Lung (tissue), 12 donors: Measurements from ENCODE around the gene PALLD. TPM values are rescaled to one million over a fixed set of nuclear protein-coding genes. Genes with fewer than 3 reads are reported as not detected.

Source experiments
- ATAC-seq: fragments of 200-7000 bp; cut with Tn5 transposase; one replicate; pipeline ENCODE4 v1.9.1; 2020; ENCODE audit warnings: moderate number of reproducible peaks; ENCODE audit not compliant: insufficient read depth, low FRiP score
- DNase-seq, 3 donors: peaks; one replicate each; pipeline ENCODE4 v3.0.0-alpha.2; 2013 to 2017
- H3K27ac ChIP-seq, 2 donors: one replicate each; pipeline ENCODE4 v1.5.1; 2013; ENCODE audit warnings: mild to moderate bottlenecking in 2 of 2, moderate library complexity in 2 of 2, control low read depth in 1 of 2, inconsistent platforms in 1 of 2, low read depth in 1 of 2, low read length in 1 of 2
- H3K27me3 ChIP-seq, 3 donors: one replicate each; pipeline ENCODE4 v1.5.1; 2013; ENCODE audit warnings: low read length in 2 of 3; ENCODE audit not compliant: control insufficient read depth in 3 of 3, insufficient read depth in 3 of 3
- H3K36me3 ChIP-seq, 4 donors: one replicate each; pipeline ENCODE4 v1.5.1; 2013; ENCODE audit warnings: low read length in 4 of 4, mild to moderate bottlenecking in 1 of 4, moderate library complexity in 1 of 4; ENCODE audit not compliant: control insufficient read depth in 4 of 4, insufficient read depth in 4 of 4
- H3K4me1 ChIP-seq, 5 donors: one replicate each; pipeline ENCODE4 v1.5.1; 2013; ENCODE audit warnings: low read length in 5 of 5, mild to moderate bottlenecking in 2 of 5, moderate library complexity in 1 of 5; ENCODE audit not compliant: control insufficient read depth in 5 of 5, insufficient read depth in 5 of 5
- H3K4me3 ChIP-seq: one replicate; pipeline ENCODE4 v1.5.1; 2013; ENCODE audit warnings: mild to moderate bottlenecking, control low read depth, moderate library complexity
- H3K9ac ChIP-seq, 2 donors: one replicate each; pipeline ENCODE4 v1.5.1; 2013; ENCODE audit warnings: low read length in 2 of 2, control low read depth in 1 of 2; ENCODE audit not compliant: insufficient read depth in 1 of 2
- H3K9me3 ChIP-seq, 4 donors: one replicate each; pipeline ENCODE4 v1.5.1; 2013; ENCODE audit warnings: low read length in 3 of 4, mild to moderate bottlenecking in 1 of 4, moderate library complexity in 1 of 4; ENCODE audit not compliant: control insufficient read depth in 4 of 4, insufficient read depth in 3 of 4
- CTCF ChIP-seq: IDR thresholded peaks from 2 replicates; pipeline ENCODE4 v1.5.1; 2012; ENCODE audit warnings: mild to moderate bottlenecking; ENCODE audit errors: control extremely low read depth, extremely low read depth
- WGBS, 2 donors: extraction: QIAGEN DNeasy Blood & Tissue Kit; methylation state at CpG; one replicate each; pipeline ENCODE4 v1.1.7; 2013; 5-methylcytosine and 5-hydroxymethylcytosine counted together
- polyA plus RNA-seq, 2 donors: library from polyadenylated mRNA; stranded (reverse); fragments of 200-250 nt; gene quantifications; one replicate each; pipeline ENCODE4 v1.2.1, GENCODE V29; 2013
- total RNA-seq, 2 donors: library from RNA; depleted of rRNA in 1 of 2; stranded (reverse); fragments of >200 nt in 1 of 2; gene quantifications; one replicate each; pipeline ENCODE4 v1.2.1, GENCODE V29; 2014 to 2021
- donor health status: control.
- donor health status: control.
- donor health status: Bipolar disorder and iron deficiency.
- donor health status: healthy.
- donor health status: DM: yes; HTN: yes; CAD: no.

Gene PALLD
- total and polyA plus RNA-seq, 4 donors = 20.7 to 139 (median 63.0) TPM

DNA sequence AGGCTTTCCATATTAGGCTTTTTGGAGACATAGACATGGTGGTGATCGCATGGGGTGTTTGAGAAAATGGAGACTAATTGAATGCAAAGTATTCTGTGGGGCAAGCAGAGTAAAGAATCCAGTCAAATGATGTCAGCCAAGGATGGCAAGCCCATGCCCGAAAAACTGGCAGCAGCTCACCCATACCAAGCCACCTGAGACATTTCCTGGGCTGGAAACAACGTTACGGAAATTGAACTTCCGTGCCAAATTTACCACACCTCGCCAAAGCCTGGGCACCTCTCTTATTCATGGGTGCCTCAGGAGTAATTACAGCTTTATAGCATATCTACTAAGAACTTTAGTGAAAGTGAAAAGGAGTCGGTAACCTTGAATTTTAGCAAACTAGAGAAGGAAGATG is 346.8 kb downstream of the PALLD start:
- H3K36me3 ChIP-seq = peaks cover 0 to 10% (median 0%) of the 10 kb centered on the region in 4 donors
- no peaks in the 10 kb centered on the region for H3K27me3 ChIP-seq
- no peaks in the 10 kb centered on the region for H3K9me3 ChIP-seq
- no peak for ATAC-seq
- 89 to 90% methylated on average over 7 of the region's 7 CpGs for WGBS, 2 donors
- TF ChIP-seq CTCF = no peak
- H3K9ac ChIP-seq = peak overlapping the region in 1 of 2 donors; percentile 46
- DNase-seq = no peak
- H3K27ac ChIP-seq = peak overlapping the region in 1 of 2 donors; percentile 47
- no peak overlapping the region for H3K4me3 ChIP-seq
- H3K4me1 ChIP-seq = peaks cover 7 to 52% (median 42%) of the 10 kb centered on the region in 5 donors

- peak; percentile 71 to 92 (median 90) for DNase-seq
- no peak for TF ChIP-seq CTCF
Observed at GRCh38 chr4:168844353-168845049, 347.6 kb downstream of the PALLD start.

GRCh38 chr4:168845897-168846296 is 349.0 kb downstream of the PALLD start:
- peaks cover 4 to 60% (median 41%) of the 10 kb centered on the region in 5 donors for H3K4me1 ChIP-seq
- ATAC-seq = no peak

More at GRCh38 chr4:168844353-168845049, 347.6 kb downstream of the PALLD start:
- Histone ChIP-seq H3K36me3 (peaks cover 0 to 10% (median 0%) of the 10 kb centered on the region in 4 donors), H3K9me3 (no peaks in the 10 kb centered on the region), H3K4me3 (no peak overlapping the region), H3K27me3 (no peaks in the 10 kb centered on the region), H3K9ac (peak overlapping the region in 1 of 2 donors; percentile 54), H3K4me1 (peaks cover 4 to 60% (median 41%) of the 10 kb centered on the region in 5 donors), H3K27ac (peak overlapping the region in 1 of 2 donors; percentile 84)
- WGBS, 2 donors = 77 to 85% methylated on average over 8 of the region's 8 CpGs
- no peak for ATAC-seq

More at GRCh38 chr4:168845897-168846296, 349.0 kb downstream of the PALLD start:
- DNase-seq = no peak
- TF ChIP-seq CTCF = no peak
- WGBS, 2 donors = 77 to 83% methylated on average over 2 of the region's 2 CpGs
- H3K36me3 ChIP-seq = peaks cover 0 to 10% (median 0%) of the 10 kb centered on the region in 4 donors
- H3K9ac ChIP-seq = no peak overlapping the region
- no peaks in the 10 kb centered on the region for H3K9me3 ChIP-seq
- H3K27me3 ChIP-seq = no peaks in the 10 kb centered on the region
- no peak overlapping the region for H3K27ac ChIP-seq
- H3K4me3 ChIP-seq = no peak overlapping the region
